Suprapubic skin (tissue), 4 donors: ENCODE measurements around the gene GPR156. TPM values are rescaled to one million over a fixed set of nuclear protein-coding genes. Genes with fewer than 3 reads are reported as not detected.

Experiments used
- DNase-seq, 2 donors: peaks; one replicate each; pipeline ENCODE4 v3.0.0-alpha.2; 2019; ENCODE audit warnings: low spot score in 2 of 2
- H3K27ac ChIP-seq: fragments of 200-600 bp; sonication (generic); one replicate; pipeline ENCODE4 v1.5.1; 2019
- H3K27me3 ChIP-seq: fragments of 200-600 bp; sonication (generic); one replicate; pipeline ENCODE4 v1.5.1; 2019
- H3K36me3 ChIP-seq: fragments of 200-600 bp; sonication (generic); one replicate; pipeline ENCODE4 v1.5.1; 2019
- H3K4me1 ChIP-seq: fragments of 200-600 bp; sonication (generic); one replicate; pipeline ENCODE4 v1.5.1; 2019
- H3K4me3 ChIP-seq: fragments of 200-600 bp; sonication (generic); one replicate; pipeline ENCODE4 v1.5.1; 2019; ENCODE audit warnings: mild to moderate bottlenecking
- H3K9me3 ChIP-seq: fragments of 200-600 bp; sonication (generic); one replicate; pipeline ENCODE4 v1.5.1; 2019
- CTCF ChIP-seq, 2 donors: fragments of 200-600 bp in 1 of 2; fragments of 450-650 bp in 1 of 2; sonication (generic) in 1 of 2; IDR thresholded peaks; one replicate each; pipeline ENCODE4 v1.5.1; 2016 to 2019; ENCODE audit warnings: antibody characterized with exemption in 2 of 2, mild to moderate bottlenecking in 1 of 2, moderate library complexity in 1 of 2
- EP300 ChIP-seq: sonication (generic); formaldehyde crosslinking; IDR thresholded peaks from one replicate; pipeline ENCODE4 v1.6.1; 2017; ENCODE audit warnings: antibody characterized with exemption
- POLR2A ChIP-seq, 2 donors: fragments of 450-650 bp; IDR thresholded peaks; one replicate each; pipeline ENCODE4 v1.6.1; 2017; ENCODE audit warnings: antibody characterized with exemption in 2 of 2, mild to moderate bottlenecking in 2 of 2, moderate library complexity in 2 of 2
- POLR2AphosphoS5 ChIP-seq, 3 donors: sonication (generic); formaldehyde crosslinking; IDR thresholded peaks; one replicate each; pipeline ENCODE4 v1.6.1; 2017; ENCODE audit warnings: antibody characterized with exemption in 3 of 3
- WGBS: methylation state at CpG from one replicate; pipeline ENCODE4 v1.1.5; 2018; 5-methylcytosine and 5-hydroxymethylcytosine counted together
- total RNA-seq, 4 donors: library from RNA; depleted of rRNA; stranded (reverse); fragments of >200 nt; gene quantifications; one replicate each; pipeline ENCODE4 v1.1.0, GENCODE V29; 2016

The GPR156 gene
- total RNA-seq, 4 donors from 2014 or later: 0.29 to 0.72 (median 0.30) TPM; not detected in 1

GRCh38 chr3:120272286-120272685 is 12.7 kb downstream of the GPR156 start:
- Histone ChIP-seq H3K27me3 (no peaks in the 10 kb centered on the region), H3K27ac (no peak overlapping the region), H3K9me3 (no peaks in the 10 kb centered on the region), H3K4me1 (no peaks in the 10 kb centered on the region), H3K4me3 (no peak overlapping the region), H3K36me3 (no peaks in the 10 kb centered on the region)
- TF ChIP-seq CTCF (IDR thresholded peaks at IDR 0.05) (no peak), EP300 (no peak), POLR2A (IDR thresholded peaks at IDR 0.05) (no peak)
- WGBS: 67% methylated on average over 1 of the region's 1 CpG
- DNase-seq: no peak

- H3K27me3 ChIP-seq: no peaks in the 10 kb centered on the region
- no peaks in the 10 kb centered on the region for H3K36me3 ChIP-seq
- no peaks in the 10 kb centered on the region for H3K9me3 ChIP-seq
- WGBS: 64% methylated on average over 5 of the region's 5 CpGs
- TF ChIP-seq EP300: no peak
- no peak for TF ChIP-seq CTCF (IDR thresholded peaks at IDR 0.05)
- no peak for TF ChIP-seq POLR2AphosphoS5 (IDR thresholded peaks at IDR 0.05)
- no peak for TF ChIP-seq POLR2A (IDR thresholded peaks at IDR 0.05)
- H3K27ac ChIP-seq: no peak overlapping the region
- DNase-seq: no peak
- H3K4me1 ChIP-seq: no peaks in the 10 kb centered on the region
- H3K4me3 ChIP-seq: no peak overlapping the region
Measured at GRCh38 chr3:120265989-120266388, 19.0 kb downstream of the GPR156 start.

- 73% methylated on average over 1 of the region's 1 CpG for WGBS
Measured at GRCh38 chr3:120264963-120265362, 20.1 kb downstream of the GPR156 start.

GRCh38 chr3:120263792-120264191 is 21.2 kb downstream of the GPR156 start:
- H3K27ac ChIP-seq: no peak overlapping the region
- no peak for TF ChIP-seq POLR2AphosphoS5 (IDR thresholded peaks at IDR 0.05)
- TF ChIP-seq POLR2A (IDR thresholded peaks at IDR 0.05): no peak
- TF ChIP-seq CTCF (IDR thresholded peaks at IDR 0.05): no peak
- TF ChIP-seq EP300: no peak

More at GRCh38 chr3:120264963-120265362, 20.1 kb downstream of the GPR156 start:
- Histone ChIP-seq H3K27me3 (no peaks in the 10 kb centered on the region), H3K36me3 (no peaks in the 10 kb centered on the region), H3K4me1 (no peaks in the 10 kb centered on the region), H3K9me3 (no peaks in the 10 kb centered on the region), H3K4me3 (no peak overlapping the region), H3K27ac (no peak overlapping the region)
- no peak for DNase-seq
- TF ChIP-seq POLR2A (IDR thresholded peaks at IDR 0.05) (no peak), EP300 (no peak), CTCF (IDR thresholded peaks at IDR 0.05) (no peak), POLR2AphosphoS5 (IDR thresholded peaks at IDR 0.05) (no peak)

GRCh38 chr3:120258009-120258408 is 27.0 kb downstream of the GPR156 start:
- WGBS: 83% methylated on average over 1 of the region's 1 CpG
- no peak for DNase-seq
- Histone ChIP-seq H3K27ac (no peak overlapping the region), H3K27me3 (no peaks in the 10 kb centered on the region), H3K36me3 (no peaks in the 10 kb centered on the region), H3K4me1 (no peaks in the 10 kb centered on the region), H3K9me3 (peaks cover 23% of the 10 kb centered on the region), H3K4me3 (no peak overlapping the region)
- TF ChIP-seq POLR2AphosphoS5 (IDR thresholded peaks at IDR 0.05) (no peak), CTCF (IDR thresholded peaks at IDR 0.05) (no peak), EP300 (no peak), POLR2A (IDR thresholded peaks at IDR 0.05) (no peak)

More at GRCh38 chr3:120263792-120264191, 21.2 kb downstream of the GPR156 start:
- WGBS: 59% methylated on average over 5 of the region's 5 CpGs
- no peak for DNase-seq
- Histone ChIP-seq H3K9me3 (peaks cover under 1% of the 10 kb centered on the region), H3K27me3 (no peaks in the 10 kb centered on the region), H3K4me1 (no peaks in the 10 kb centered on the region), H3K36me3 (no peaks in the 10 kb centered on the region), H3K4me3 (no peak overlapping the region)
